Measurements from ENCODE around the gene FMO1. TPM values are rescaled to one million over a fixed set of nuclear protein-coding genes. Genes with fewer than 3 reads are reported as not detected.

Gene FMO1
- total RNA-seq, 2 experiments from 2014 or later: 0.34 to 0.38 TPM

- H2AFZ ChIP-seq (ENCODE audit: low read length): no peak overlapping the region
- no peak overlapping the region for H3K4me2 ChIP-seq (ENCODE audit: low read length)
- CTCF ChIA-PET (ENCODE audit: unreplicated experiment): no interaction called here
- no peaks in the 10 kb centered on the region for H3K9me3 ChIP-seq (ENCODE audit: low read length)
- POLR2A ChIA-PET: interaction anchor here (0.6 to 1.6 kb wide), 4 partner anchors 13 to 1066 kb away, joined by 3 to 9 read pairs (median 5); no protein-coding TSS in a partner anchor
- H3K9me2 ChIP-seq (ENCODE audit: insufficient read depth, low read length): no peaks in the 10 kb centered on the region
- H3K36me3 ChIP-seq (ENCODE audit: insufficient read depth, low read length): no peaks in the 10 kb centered on the region
- no TSS peak for BruUV-seq (replicated peaks)
- TF ChIP-seq CTCF (conservative IDR thresholded peaks at IDR 0.05; ENCODE audit: low read length): peak; percentile 33; the same call in 1 of the 2 replicates
- no peak for TF ChIP-seq EZH2phosphoT487 (IDR thresholded peaks at IDR 0.05; ENCODE audit: borderline replicate concordance, low read depth, low read length)
- H4K20me1 ChIP-seq (ENCODE audit: insufficient read depth, low read length): no peaks in the 10 kb centered on the region
- intact Hi-C loops (cut with micrococcal nuclease; ENCODE audit: unreplicated experiment): no loop called here
- H3K79me2 ChIP-seq (ENCODE audit: insufficient read depth, low read depth, low read length): no peaks in the 10 kb centered on the region
- H3K27ac ChIP-seq (ENCODE audit: low read depth, low read length, poor library complexity, severe bottlenecking): no peak overlapping the region
- no peak overlapping the region for H3K4me3 ChIP-seq (ENCODE audit: low read depth, low read length, poor library complexity, severe bottlenecking)
- peaks cover 8% of the 10 kb centered on the region for H3K4me1 ChIP-seq (ENCODE audit: insufficient read depth, low read length, poor library complexity, severe bottlenecking)
- peak; percentile 4 for DNase-seq (ENCODE audit: low spot score)
Measured at GRCh38 chr1:171213559-171214454, 34.5 kb upstream of the FMO1 start.

GRCh38 chr1:171217658-171218443, 30.4 kb upstream of the FMO1 start:
- Histone ChIP-seq H3K4me3 (ENCODE audit: low read depth, low read length, poor library complexity, severe bottlenecking) (no peak overlapping the region), H3K9me3 (ENCODE audit: low read length) (no peaks in the 10 kb centered on the region), H3K27ac (ENCODE audit: low read depth, low read length, poor library complexity, severe bottlenecking) (no peak overlapping the region), H4K20me1 (ENCODE audit: insufficient read depth, low read length) (no peaks in the 10 kb centered on the region), H3K4me1 (ENCODE audit: insufficient read depth, low read length, poor library complexity, severe bottlenecking) (peaks cover 6% of the 10 kb centered on the region), H2AFZ (ENCODE audit: low read length) (no peak overlapping the region), H3K36me3 (ENCODE audit: insufficient read depth, low read length) (no peaks in the 10 kb centered on the region), H3K9me2 (ENCODE audit: insufficient read depth, low read length) (no peaks in the 10 kb centered on the region), H3K4me2 (ENCODE audit: low read length) (no peak overlapping the region), H3K79me2 (ENCODE audit: insufficient read depth, low read depth, low read length) (no peaks in the 10 kb centered on the region)
- BruUV-seq (replicated peaks): no TSS peak
- CTCF ChIA-PET (ENCODE audit: unreplicated experiment): no interaction called here
- intact Hi-C loops (cut with micrococcal nuclease; ENCODE audit: unreplicated experiment): no loop called here
- POLR2A ChIA-PET: no interaction called here
- no peak for TF ChIP-seq CTCF (conservative IDR thresholded peaks at IDR 0.05; ENCODE audit: low read length)
- TF ChIP-seq EZH2phosphoT487 (IDR thresholded peaks at IDR 0.05; ENCODE audit: borderline replicate concordance, low read depth, low read length): no peak
- DNase-seq (ENCODE audit: low spot score): no peak
